ENCODE data around the gene EXOSC1. TPM values are rescaled to one million over a fixed set of nuclear protein-coding genes. Genes with fewer than 3 reads are reported as not detected.
A peak's percentile ranks its signal among the peaks of the same experiment; 100 is the strongest.

EXOSC1 gene
- total and polyA plus RNA-seq, 11 donors = 14.8 to 34.5 (median 17.3) TPM

GRCh38 chr10:97490592-97490991 is 44.8 kb upstream of the EXOSC1 start:
- 40 to 58% (median 47%) methylated on average over 2 of the region's 2 CpGs for WGBS, 4 donors
- Histone ChIP-seq H3K4me3 (no peak overlapping the region), H3K36me3 (peaks cover 0 to 12% (median 5%) of the 10 kb centered on the region in 9 donors), H3K27ac (peak overlapping the region; percentile 41 to 85 (median 70)), H3K9me3 (no peaks in the 10 kb centered on the region), H3K27me3 (no peaks in the 10 kb centered on the region), H3K4me1 (peaks cover 5 to 77% (median 50%) of the 10 kb centered on the region in 12 donors)
- peak in 1 of 2 donors; percentile 39 for TF ChIP-seq POLR2A (IDR thresholded peaks at IDR 0.05)
- TF ChIP-seq, protein P1, sequence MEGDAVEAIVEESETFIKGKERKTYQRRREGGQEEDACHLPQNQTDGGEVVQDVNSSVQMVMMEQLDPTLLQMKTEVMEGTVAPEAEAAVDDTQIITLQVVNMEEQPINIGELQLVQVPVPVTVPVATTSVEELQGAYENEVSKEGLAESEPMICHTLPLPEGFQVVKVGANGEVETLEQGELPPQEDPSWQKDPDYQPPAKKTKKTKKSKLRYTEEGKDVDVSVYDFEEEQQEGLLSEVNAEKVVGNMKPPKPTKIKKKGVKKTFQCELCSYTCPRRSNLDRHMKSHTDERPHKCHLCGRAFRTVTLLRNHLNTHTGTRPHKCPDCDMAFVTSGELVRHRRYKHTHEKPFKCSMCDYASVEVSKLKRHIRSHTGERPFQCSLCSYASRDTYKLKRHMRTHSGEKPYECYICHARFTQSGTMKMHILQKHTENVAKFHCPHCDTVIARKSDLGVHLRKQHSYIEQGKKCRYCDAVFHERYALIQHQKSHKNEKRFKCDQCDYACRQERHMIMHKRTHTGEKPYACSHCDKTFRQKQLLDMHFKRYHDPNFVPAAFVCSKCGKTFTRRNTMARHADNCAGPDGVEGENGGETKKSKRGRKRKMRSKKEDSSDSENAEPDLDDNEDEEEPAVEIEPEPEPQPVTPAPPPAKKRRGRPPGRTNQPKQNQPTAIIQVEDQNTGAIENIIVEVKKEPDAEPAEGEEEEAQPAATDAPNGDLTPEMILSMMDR (IDR thresholded peaks at IDR 0.05) = no peak
- ATAC-seq = peak; percentile 87 to 94 (median 90)
- peak in 4 of 5 donors; percentile 36 to 69 (median 60) for DNase-seq
- intact Hi-C loops (cut with DNase I) = loop anchor here in 4 of 10 donors (10.0 kb wide), 3 partner anchors 46 to 64 kb away; partner anchors contain the start of genes EXOSC1 (in 1 of the 4) and ZDHHC16 (in 1 of the 4)

DNA sequence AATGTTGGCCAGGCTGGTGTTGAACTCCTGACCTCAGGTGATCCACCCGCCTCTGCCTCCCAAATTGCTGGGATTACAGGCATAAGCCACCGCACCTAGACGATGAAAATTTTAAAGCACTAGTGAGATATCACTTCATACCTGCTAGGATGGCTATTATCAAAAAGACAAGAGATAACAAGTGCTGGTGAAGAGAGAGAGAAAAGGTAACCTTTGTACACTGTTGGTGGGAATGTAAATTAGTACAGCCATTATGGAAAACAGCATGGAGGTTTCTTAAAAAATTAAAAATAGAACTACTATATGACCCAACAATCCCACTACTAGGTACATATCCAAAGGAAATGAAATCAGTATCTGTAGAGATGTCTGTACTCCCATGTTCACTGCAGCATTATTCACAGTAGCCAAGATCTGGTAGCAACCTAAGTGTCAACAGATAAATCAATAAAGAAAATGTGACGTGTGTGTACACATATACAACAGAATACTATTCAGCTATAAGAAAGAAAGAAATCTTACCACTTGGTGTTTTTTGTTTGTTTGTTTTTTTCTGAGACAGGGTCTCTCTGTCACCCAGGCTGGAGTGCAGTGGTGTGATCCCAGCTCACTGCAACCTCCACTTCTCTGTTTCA is 40.0 kb upstream of the EXOSC1 start:
- Histone ChIP-seq H3K9me3 (no peaks in the 10 kb centered on the region), H3K4me1 (peaks cover 0 to 57% (median 35%) of the 10 kb centered on the region in 12 donors), H3K36me3 (peaks cover 0 to 40% (median 24%) of the 10 kb centered on the region in 9 donors), H3K27ac (peak overlapping the region in 1 of 12 donors; percentile 6), H3K27me3 (no peaks in the 10 kb centered on the region), H3K4me3 (no peak overlapping the region)
- no peak for TF ChIP-seq POLR2A (IDR thresholded peaks at IDR 0.05)
- TF ChIP-seq, protein P1 (IDR thresholded peaks at IDR 0.05) = no peak
- no peak for DNase-seq
- WGBS, 4 donors = 71 to 76% (median 73%) methylated on average over 4 of the region's 4 CpGs
- no peak for ATAC-seq
- intact Hi-C loops (cut with DNase I) = no loop called here

GRCh38 chr10:97483921-97484320 is 38.1 kb upstream of the EXOSC1 start:
- WGBS, 4 donors = 90 to 91% (median 90%) methylated on average over 1 of the region's 1 CpG

GRCh38 chr10:97483506-97483905 is 37.7 kb upstream of the EXOSC1 start:
- no peaks in the 10 kb centered on the region for H3K27me3 ChIP-seq
- 48 to 62% (median 61%) methylated on average over 3 of the region's 3 CpGs for WGBS, 4 donors
- intact Hi-C loops (cut with DNase I) = no loop called here
- peak overlapping the region in 1 of 12 donors; percentile 22 for H3K27ac ChIP-seq
- no peaks in the 10 kb centered on the region for H3K9me3 ChIP-seq
- H3K36me3 ChIP-seq = peaks cover 0 to 62% (median 47%) of the 10 kb centered on the region in 9 donors
- DNase-seq (no peak), ATAC-seq (peak; percentile 11 to 67 (median 40))
- H3K4me1 ChIP-seq = peaks cover 0 to 35% (median 16%) of the 10 kb centered on the region in 12 donors
- TF ChIP-seq POLR2A (IDR thresholded peaks at IDR 0.05) = no peak
- TF ChIP-seq, protein P1 (IDR thresholded peaks at IDR 0.05) = no peak
- no peak overlapping the region for H3K4me3 ChIP-seq

More at GRCh38 chr10:97483921-97484320, 38.1 kb upstream of the EXOSC1 start:
- Histone ChIP-seq H3K9me3 (no peaks in the 10 kb centered on the region), H3K27ac (peak overlapping the region in 1 of 12 donors; percentile 22), H3K4me1 (peaks cover 0 to 39% (median 19%) of the 10 kb centered on the region in 12 donors), H3K27me3 (no peaks in the 10 kb centered on the region), H3K36me3 (peaks cover 0 to 58% (median 43%) of the 10 kb centered on the region in 9 donors), H3K4me3 (no peak overlapping the region)
- no peak for TF ChIP-seq POLR2A (IDR thresholded peaks at IDR 0.05)
- TF ChIP-seq, protein P1 (IDR thresholded peaks at IDR 0.05) = no peak
- intact Hi-C loops (cut with DNase I) = no loop called here
- no peak for ATAC-seq
- no peak for DNase-seq

Measured in heart left ventricle (tissue), 16 donors.